H9 (cell line): ENCODE measurements around the gene TBC1D19. TPM values are rescaled to one million over a fixed set of nuclear protein-coding genes. Genes with fewer than 3 reads are reported as not detected.

Experiments
- DNase-seq: peaks from one replicate; pipeline ENCODE4 v3.0.0-alpha.2; 2017
- H2AFZ ChIP-seq: one replicate; pipeline ENCODE4 v1.6.1; 2013; ENCODE audit warnings: mild to moderate bottlenecking, low read length, control low read depth, moderate library complexity
- H2AK5ac ChIP-seq: 2 replicates; pipeline ENCODE4 v1.6.1; 2013; ENCODE audit warnings: low read length, control low read depth, mixed read lengths; ENCODE audit not compliant: insufficient read length
- H2BK120ac ChIP-seq: one replicate; pipeline ENCODE4 v1.6.1; 2013; ENCODE audit warnings: low read depth, mild to moderate bottlenecking, low read length, control low read depth, inconsistent platforms; ENCODE audit not compliant: poor library complexity, severe bottlenecking
- H2BK12ac ChIP-seq: 2 replicates; pipeline ENCODE4 v1.6.1; 2013; ENCODE audit warnings: low read length, control low read depth, mixed read lengths, low read depth; ENCODE audit not compliant: insufficient read length
- H2BK15ac ChIP-seq: 2 replicates; pipeline ENCODE4 v1.6.1; 2013; ENCODE audit warnings: low read depth, low read length, control low read depth
- H2BK20ac ChIP-seq: one replicate; pipeline ENCODE4 v1.6.1; 2013; ENCODE audit warnings: low read depth, mild to moderate bottlenecking, low read length, control low read depth, inconsistent platforms; ENCODE audit not compliant: poor library complexity, severe bottlenecking
- H2BK5ac ChIP-seq: 2 replicates; pipeline ENCODE4 v1.6.1; 2013; ENCODE audit warnings: low read length, control low read depth, mixed read lengths; ENCODE audit not compliant: insufficient read length
- H3K14ac ChIP-seq: 2 replicates; pipeline ENCODE4 v1.6.1; 2013; ENCODE audit warnings: low read length, control low read depth; ENCODE audit not compliant: insufficient read depth
- H3K18ac ChIP-seq: 2 replicates; pipeline ENCODE4 v1.6.1; 2013; ENCODE audit warnings: low read depth, mild to moderate bottlenecking, mixed read lengths, low read length, control low read depth; ENCODE audit not compliant: insufficient read length
- H3K23ac ChIP-seq: 2 replicates; pipeline ENCODE4 v1.6.1; 2013; ENCODE audit warnings: low read length, control low read depth, mixed read lengths, low read depth; ENCODE audit not compliant: insufficient read length
- H3K23me2 ChIP-seq: 2 replicates; pipeline ENCODE4 v1.6.1; 2013; ENCODE audit warnings: low read depth, mild to moderate bottlenecking, mixed read lengths, low read length, control low read depth; ENCODE audit not compliant: insufficient read length, poor library complexity, severe bottlenecking
- H3K27ac ChIP-seq: 2 replicates; pipeline ENCODE4 v1.5.1; 2013; ENCODE audit warnings: low read length, control low read depth, mixed read lengths, low read depth; ENCODE audit not compliant: insufficient read length
- H3K27me3 ChIP-seq: 2 replicates; pipeline ENCODE4 v1.6.1; 2013; ENCODE audit warnings: low read length, control low read depth, inconsistent platforms; ENCODE audit not compliant: insufficient read depth
- H3K4ac ChIP-seq: 2 replicates; pipeline ENCODE4 v1.6.1; 2013; ENCODE audit warnings: low read depth, mild to moderate bottlenecking, control low read depth, inconsistent platforms, low read length, moderate library complexity
- H3K4me1 ChIP-seq: 2 replicates; pipeline ENCODE4 v1.6.1; 2013; ENCODE audit warnings: low read length, control low read depth, inconsistent platforms; ENCODE audit not compliant: insufficient read depth
- H3K4me2 ChIP-seq: 2 replicates; pipeline ENCODE4 v1.6.1; 2013; ENCODE audit warnings: low read length, control low read depth, mixed read lengths; ENCODE audit not compliant: insufficient read length, insufficient read depth
- H3K56ac ChIP-seq: 2 replicates; pipeline ENCODE4 v1.6.1; 2013; ENCODE audit warnings: low read depth, mild to moderate bottlenecking, mixed read lengths, low read length, control low read depth; ENCODE audit not compliant: insufficient read length
- H3K79me1 ChIP-seq: 2 replicates; pipeline ENCODE4 v1.6.1; 2013; ENCODE audit warnings: low read depth, mild to moderate bottlenecking, moderate library complexity, low read length, control low read depth, inconsistent platforms; ENCODE audit not compliant: insufficient read depth, poor library complexity, severe bottlenecking
- H3K79me2 ChIP-seq: 2 replicates; pipeline ENCODE4 v1.6.1; 2013; ENCODE audit warnings: low read length, control low read depth, inconsistent platforms; ENCODE audit not compliant: insufficient read depth
- H3K9ac ChIP-seq: 2 replicates; pipeline ENCODE4 v1.6.1; 2013; ENCODE audit warnings: low read length, control low read depth, mixed read lengths; ENCODE audit not compliant: insufficient read length; ENCODE audit errors: extremely low read depth
- H3K9me3 ChIP-seq: one replicate; pipeline ENCODE4 v1.6.1; 2013; ENCODE audit warnings: low read depth, low read length, inconsistent platforms; ENCODE audit not compliant: control insufficient read depth
- H3T11ph ChIP-seq: one replicate; pipeline ENCODE4 v1.6.1; 2013; ENCODE audit warnings: mild to moderate bottlenecking, low read length, control low read depth, inconsistent platforms
- H4K20me1 ChIP-seq: one replicate; pipeline ENCODE4 v1.6.1; 2013; ENCODE audit not compliant: control insufficient read depth, insufficient read length, insufficient read depth
- H4K5ac ChIP-seq: 2 replicates; pipeline ENCODE4 v1.6.1; 2013; ENCODE audit warnings: low read depth, mild to moderate bottlenecking, mixed read lengths, low read length, control low read depth; ENCODE audit not compliant: insufficient read length
- H4K8ac ChIP-seq: replicated peaks from 2 replicates; pipeline ENCODE4 v1.6.1; 2013; ENCODE audit warnings: low read length, control low read depth, mixed read lengths, low read depth; ENCODE audit not compliant: insufficient read length
- H4K91ac ChIP-seq: 2 replicates; pipeline ENCODE4 v1.6.1; 2013; ENCODE audit warnings: low read depth, mild to moderate bottlenecking, moderate library complexity, mixed read lengths, low read length, control low read depth; ENCODE audit not compliant: insufficient read length
- H3K27ac Mint-ChIP-seq, 3 experiments: 2 replicates in 2 of 3; 3 replicates in 1 of 3; pipeline ENCODE4 v1.8.0; 2020 to 2021; ENCODE audit warnings: mixed read lengths in 3 of 3, mild to moderate bottlenecking in 1 of 3, moderate library complexity in 1 of 3
- H3K27me3 Mint-ChIP-seq: 2 replicates; pipeline ENCODE4 v1.8.0; 2021; ENCODE audit warnings: low read depth, mild to moderate bottlenecking, moderate library complexity, mixed read lengths
- H3K36me3 Mint-ChIP-seq, 3 experiments: 2 replicates in 2 of 3; 3 replicates in 1 of 3; pipeline ENCODE4 v1.8.0; 2020 to 2021; ENCODE audit warnings: low read depth in 3 of 3, mixed read lengths in 3 of 3; ENCODE audit not compliant: insufficient read depth in 1 of 3
- H3K4me1 Mint-ChIP-seq, 2 experiments: 2 replicates each; pipeline ENCODE4 v1.8.0; 2020; ENCODE audit warnings: mixed read lengths in 2 of 2
- H3K4me3 Mint-ChIP-seq, 2 experiments: 2 replicates in 1 of 2; 3 replicates in 1 of 2; pipeline ENCODE4 v1.8.0; 2020 to 2021; ENCODE audit warnings: mild to moderate bottlenecking in 2 of 2, mixed read lengths in 2 of 2, moderate library complexity in 1 of 2
- H3K9me3 Mint-ChIP-seq, 2 experiments: 2 replicates in 1 of 2; 3 replicates in 1 of 2; pipeline ENCODE4 v1.8.0; 2020; ENCODE audit warnings: mild to moderate bottlenecking in 2 of 2, mixed read lengths in 2 of 2, moderate library complexity in 1 of 2
- CTCF ChIP-seq: fragments of 200-600 bp; sonication (generic); conservative IDR thresholded peaks from 3 replicates; pipeline ENCODE4 v1.8.0; 2021; ENCODE audit warnings: antibody characterized with exemption, mild to moderate bottlenecking
- WGBS: extraction: QIAGEN DNeasy Blood & Tissue Kit; methylation state at CpG from one replicate; pipeline ENCODE4 v1.1.7; 2013; ENCODE audit warnings: missing lambda C conversion rate, low lambda C conversion rate, mixed read lengths; ENCODE audit not compliant: insufficient read length; ENCODE audit errors: extremely low coverage; 5-methylcytosine and 5-hydroxymethylcytosine counted together
- total RNA-seq: library from RNA; stranded (reverse); gene quantifications from 2 replicates; pipeline ENCODE4 v1.2.1, GENCODE V29; 2021

Gene TBC1D19
- total RNA-seq, 1 experiment from 2014 or later, result 3.2 TPM

GRCh38 chr4:26802790-26803189 is 218.9 kb downstream of the TBC1D19 start:
- H3K14ac ChIP-seq, result no peak overlapping the region
- H3K27ac ChIP-seq, result no peak overlapping the region
- H3K9me3 Mint-ChIP-seq, result peaks cover 0 to 3% of the 10 kb centered on the region in 2 experiments; a peak in 1 of 5 replicates
- no peaks in the 10 kb centered on the region for H3K27me3 ChIP-seq
- H2BK12ac ChIP-seq, result no peak overlapping the region
- H3K79me2 ChIP-seq, result no peaks in the 10 kb centered on the region
- no peaks in the 10 kb centered on the region for H3K4me1 ChIP-seq
- no peak overlapping the region for H2AFZ ChIP-seq
- no peak overlapping the region for H2BK5ac ChIP-seq
- H3K56ac ChIP-seq, result no peak overlapping the region
- no peak overlapping the region for H3K18ac ChIP-seq
- no peak overlapping the region for H3K4ac ChIP-seq
- DNase-seq, result no peak
- H3K36me3 Mint-ChIP-seq, result no peaks in the 10 kb centered on the region
- H3K27ac Mint-ChIP-seq, result no peak overlapping the region
- no peak overlapping the region for H4K91ac ChIP-seq
- H3K27me3 Mint-ChIP-seq, result no peaks in the 10 kb centered on the region
- no peak overlapping the region for H2BK120ac ChIP-seq
- H2BK20ac ChIP-seq, result no peak overlapping the region
- H3K23me2 ChIP-seq, result no peaks in the 10 kb centered on the region
- H3K9ac ChIP-seq, result no peak overlapping the region
- no peaks in the 10 kb centered on the region for H4K20me1 ChIP-seq
- no peak overlapping the region for H4K5ac ChIP-seq
- no peak for TF ChIP-seq CTCF
- H3K4me1 Mint-ChIP-seq, result peaks cover 10% of the 10 kb centered on the region in 2 experiments
- H4K8ac ChIP-seq, result no peak overlapping the region
- H2AK5ac ChIP-seq, result no peak overlapping the region
- no peak overlapping the region for H3K4me2 ChIP-seq
- no peak overlapping the region for H3K23ac ChIP-seq
- H3K79me1 ChIP-seq, result no peaks in the 10 kb centered on the region
- no peak overlapping the region for H3T11ph ChIP-seq
- no CpG with 5 or more reads among the region's 5 CpGs for WGBS
- H2BK15ac ChIP-seq, result no peak overlapping the region
- no peaks in the 10 kb centered on the region for H3K9me3 ChIP-seq
- H3K4me3 Mint-ChIP-seq, result no peak overlapping the region
